Stomach (tissue), 9 donors: Measurements from ENCODE around the gene SDK2. TPM values are rescaled to one million over a fixed set of nuclear protein-coding genes. Genes with fewer than 3 reads are reported as not detected.

Experiments used
- DNase-seq, 2 donors: peaks; one replicate each; pipeline versions ENCODE4 v3.0.0 to v3.0.0-alpha.2; 2013 to 2019
- H3K27ac ChIP-seq, 5 donors: fragments of 200-600 bp in 4 of 5; sonication (generic) in 4 of 5; one replicate each; pipeline ENCODE4 v1.5.1; 2013 to 2019; ENCODE audit warnings: mild to moderate bottlenecking in 1 of 5, moderate library complexity in 1 of 5
- H3K27me3 ChIP-seq, 3 donors: fragments of 200-600 bp; sonication (generic); one replicate each; pipeline ENCODE4 v1.5.1; 2017 to 2019; ENCODE audit warnings: mixed run types in 1 of 3
- H3K36me3 ChIP-seq, 4 donors: fragments of 200-600 bp; sonication (generic); 1 replicate in 3 of 4; 2 replicates in 1 of 4; pipeline ENCODE4 v1.5.1; 2016 to 2019
- H3K4me1 ChIP-seq, 4 donors: fragments of 200-600 bp; sonication (generic); one replicate each; pipeline ENCODE4 v1.5.1; 2016 to 2019
- H3K4me3 ChIP-seq, 4 donors: fragments of 200-600 bp; sonication (generic) in 3 of 4; one replicate each; pipeline ENCODE4 v1.5.1; 2016 to 2019; ENCODE audit warnings: mild to moderate bottlenecking in 1 of 4
- H3K9me3 ChIP-seq, 4 donors: fragments of 200-600 bp; sonication (generic); one replicate each; pipeline ENCODE4 v1.5.1; 2016 to 2019
- CTCF ChIP-seq, 7 experiments: fragments of 450-650 bp in 4 of 7; fragments of 200-600 bp in 3 of 7; sonication (generic) in 3 of 7; IDR thresholded peaks; one replicate each; pipeline ENCODE4 v1.5.1; 2016 to 2019; ENCODE audit warnings: antibody characterized with exemption in 7 of 7, control low read depth in 2 of 7, mild to moderate bottlenecking in 1 of 7
- EP300 ChIP-seq: sonication (generic); formaldehyde crosslinking; IDR thresholded peaks from one replicate; pipeline ENCODE4 v1.6.1; 2017; ENCODE audit warnings: antibody characterized with exemption
- POLR2A ChIP-seq, 4 donors: fragments of 450-650 bp; IDR thresholded peaks; one replicate each; pipeline ENCODE4 v1.6.1; 2016; ENCODE audit warnings: antibody characterized with exemption in 4 of 4, control low read depth in 2 of 4, mild to moderate bottlenecking in 1 of 4, moderate library complexity in 1 of 4
- POLR2AphosphoS5 ChIP-seq, 3 donors: sonication (generic); formaldehyde crosslinking; IDR thresholded peaks; one replicate each; pipeline ENCODE4 v1.6.1; 2016; ENCODE audit warnings: antibody characterized with exemption in 3 of 3
- WGBS, 5 donors: extraction: QIAGEN DNeasy Blood & Tissue Kit in 3 of 5; methylation state at CpG; one replicate each; pipeline versions ENCODE4 v1.1.5 to v1.1.7; 2013 to 2018; 5-methylcytosine and 5-hydroxymethylcytosine counted together
- intact Hi-C: fragments of 100-400 bp; cut with DNase I; formaldehyde crosslinking; loops from one replicate; pipeline ENCODE4 v1.15.1; 2023; ENCODE audit warnings: low total_unique reads
- polyA plus RNA-seq, 3 donors: library from polyadenylated mRNA; stranded (reverse); fragments of 200-250 nt; gene quantifications; one replicate each; pipeline ENCODE4 v1.2.3, GENCODE V29; 2013
- total RNA-seq, 5 donors: library from RNA; depleted of rRNA; stranded (reverse); fragments of >200 nt; gene quantifications; one replicate each; pipeline versions ENCODE4 v1.1.0 to v1.2.3, GENCODE V29; 2014 to 2016
- donor health status: healthy with polysubstance abuse.
- donor health status: Bipolar disorder and iron deficiency.
- donor health status: healthy.

SDK2 gene
- total and polyA plus RNA-seq, 8 donors, result under 0.01 to 9.6 (median 0.44) TPM; not detected in 1

- intact Hi-C loops, result no loop called here
- H3K9me3 ChIP-seq, result no peaks in the 10 kb centered on the region
- 67 to 74% (median 71%) methylated on average over 12 of the region's 12 CpGs for WGBS, 5 donors
- H3K4me1 ChIP-seq, result no peaks in the 10 kb centered on the region
- H3K27me3 ChIP-seq, result peaks cover 0 to 52% (median 5%) of the 10 kb centered on the region in 3 donors
- no peaks in the 10 kb centered on the region for H3K36me3 ChIP-seq
- no peak overlapping the region for H3K27ac ChIP-seq
- H3K4me3 ChIP-seq, result no peak overlapping the region
- DNase-seq, result no peak
- TF ChIP-seq POLR2A (IDR thresholded peaks at IDR 0.05) (no peak), EP300 (no peak)
Measured at GRCh38 chr17:73492125-73492820, 152.0 kb downstream of the SDK2 start.

- Histone ChIP-seq H3K27ac (no peak overlapping the region), H3K4me3 (no peak overlapping the region), H3K27me3 (peaks cover 0 to 46% (median 2%) of the 10 kb centered on the region in 3 donors), H3K9me3 (no peaks in the 10 kb centered on the region), H3K4me1 (no peaks in the 10 kb centered on the region), H3K36me3 (no peaks in the 10 kb centered on the region)
- 88 to 96% (median 94%) methylated on average over 9 of the region's 9 CpGs for WGBS, 5 donors
- intact Hi-C loops, result no loop called here
- no peak for DNase-seq
- TF ChIP-seq CTCF (IDR thresholded peaks at IDR 0.05) (no peak), EP300 (no peak), POLR2AphosphoS5 (IDR thresholded peaks at IDR 0.05) (no peak), POLR2A (IDR thresholded peaks at IDR 0.05) (no peak)
Measured at GRCh38 chr17:73491648-73492047, 152.6 kb downstream of the SDK2 start.

- 81 to 87% (median 82%) methylated on average over 3 of the region's 3 CpGs for WGBS, 5 donors
Measured at GRCh38 chr17:73490851-73491250, 153.4 kb downstream of the SDK2 start.

DNA sequence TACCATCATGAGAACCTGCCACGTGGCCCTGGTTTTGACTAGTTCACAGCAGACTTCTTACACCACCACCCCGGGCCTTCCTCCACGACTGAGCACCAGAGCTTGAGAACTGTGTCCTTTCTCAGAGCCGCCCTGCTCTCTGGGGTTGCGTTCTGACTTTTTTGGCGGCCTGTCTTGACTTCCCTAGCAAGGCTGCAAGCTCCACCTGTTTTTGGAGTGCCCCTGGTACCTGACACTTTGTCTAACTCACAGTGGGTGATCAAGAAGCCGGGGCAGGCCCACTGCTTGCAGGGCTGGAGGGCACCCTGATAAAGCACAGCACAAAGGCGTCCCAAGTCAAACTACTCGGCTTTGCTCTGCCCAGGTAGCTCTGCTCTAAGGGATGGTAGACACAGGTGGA, 154.3 kb downstream of the SDK2 start:
- H3K4me1 ChIP-seq, result no peaks in the 10 kb centered on the region
- DNase-seq, result no peak
- H3K4me3 ChIP-seq, result no peak overlapping the region
- peaks cover 0 to 30% (median 0%) of the 10 kb centered on the region in 3 donors for H3K27me3 ChIP-seq
- no peaks in the 10 kb centered on the region for H3K36me3 ChIP-seq
- no peak for TF ChIP-seq EP300
- TF ChIP-seq CTCF (IDR thresholded peaks at IDR 0.05), result no peak
- TF ChIP-seq POLR2A (IDR thresholded peaks at IDR 0.05), result no peak
- no peak for TF ChIP-seq POLR2AphosphoS5 (IDR thresholded peaks at IDR 0.05)
- peaks cover 0 to 7% (median 5%) of the 10 kb centered on the region in 4 donors for H3K9me3 ChIP-seq
- intact Hi-C loops, result no loop called here
- 76 to 91% (median 78%) methylated on average over 9 of the region's 9 CpGs for WGBS, 5 donors
- no peak overlapping the region for H3K27ac ChIP-seq

More at GRCh38 chr17:73490851-73491250, 153.4 kb downstream of the SDK2 start:
- H3K4me1 ChIP-seq, result no peaks in the 10 kb centered on the region
- H3K27ac ChIP-seq, result no peak overlapping the region
- no peaks in the 10 kb centered on the region for H3K36me3 ChIP-seq
- H3K9me3 ChIP-seq, result no peaks in the 10 kb centered on the region
- H3K4me3 ChIP-seq, result no peak overlapping the region
- DNase-seq, result no peak
- no peak for TF ChIP-seq POLR2A (IDR thresholded peaks at IDR 0.05)
- TF ChIP-seq POLR2AphosphoS5 (IDR thresholded peaks at IDR 0.05), result no peak
- intact Hi-C loops, result no loop called here
- H3K27me3 ChIP-seq, result peaks cover 0 to 39% (median 0%) of the 10 kb centered on the region in 3 donors

DNA sequence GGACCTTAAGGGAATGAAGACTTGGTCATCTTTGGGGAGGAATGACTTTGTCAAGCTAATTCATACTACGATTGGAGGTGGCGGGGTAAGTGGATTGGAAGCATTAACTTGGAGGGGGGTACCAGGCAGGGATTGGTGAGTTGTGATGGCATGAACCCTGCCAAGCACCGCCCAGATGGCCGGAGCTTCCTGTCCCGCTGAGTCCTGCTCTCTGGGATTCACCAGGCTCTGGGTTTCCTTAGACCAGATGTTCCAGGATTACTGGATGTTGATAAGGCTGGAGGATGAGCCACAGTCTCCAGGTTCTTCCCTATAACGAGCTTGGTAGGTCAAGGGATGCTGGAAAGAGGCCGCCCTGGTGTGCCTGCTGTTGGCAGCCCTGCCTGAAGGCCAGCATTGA, 154.9 kb downstream of the SDK2 start:
- no peak for DNase-seq
- no peak for TF ChIP-seq EP300
- no peak for TF ChIP-seq POLR2AphosphoS5 (IDR thresholded peaks at IDR 0.05)
- no peak for TF ChIP-seq CTCF (IDR thresholded peaks at IDR 0.05)
- no peak for TF ChIP-seq POLR2A (IDR thresholded peaks at IDR 0.05)
- WGBS, 5 donors, result 69 to 86% (median 75%) methylated on average over 7 of the region's 7 CpGs
- no peak overlapping the region for H3K4me3 ChIP-seq
- H3K4me1 ChIP-seq, result no peaks in the 10 kb centered on the region
- intact Hi-C loops, result no loop called here
- H3K27ac ChIP-seq, result no peak overlapping the region
- H3K36me3 ChIP-seq, result no peaks in the 10 kb centered on the region
- peaks cover 0 to 12% (median 9%) of the 10 kb centered on the region in 4 donors for H3K9me3 ChIP-seq
- H3K27me3 ChIP-seq, result peaks cover 0 to 24% (median 0%) of the 10 kb centered on the region in 3 donors
